K562 (cell line): ENCODE data around the gene AJM1. TPM values are rescaled to one million over a fixed set of nuclear protein-coding genes. Genes with fewer than 3 reads are reported as not detected.

Experiments used
- CREB1 ChIP-seq, 2 experiments: sonication (generic) in 1 of 2; formaldehyde crosslinking in 1 of 2; IDR thresholded peaks; 2 replicates each; pipeline versions ENCODE4 v1.6.1 to v1.8.0; 2012 to 2022; ENCODE audit warnings: inconsistent platforms in 1 of 2, mild to moderate bottlenecking in 1 of 2, missing genetic modification reagents in 1 of 2, moderate library complexity in 1 of 2
- CTBP1 ChIP-seq: fragments of 450-650 bp; IDR thresholded peaks from 2 replicates; pipeline ENCODE4 v1.6.1; 2016; ENCODE audit warnings: borderline replicate concordance
- CXXC5 ChIP-seq: fragments of 250-450 bp; sonication (Bioruptor Pico); IDR thresholded peaks from 2 replicates; pipeline ENCODE4 v1.8.0; 2022; ENCODE audit warnings: inconsistent platforms, mild to moderate bottlenecking, moderate library complexity
- ELF1 ChIP-seq: fragments of 200-800 bp; sonication (Bioruptor generic); IDR thresholded peaks from 2 replicates; pipeline ENCODE4 v1.6.1; 2016; ENCODE audit warnings: missing genetic modification characterization, missing compliant biosample characterization
- ETV5 ChIP-seq: sonication (generic); formaldehyde crosslinking; IDR thresholded peaks from 2 replicates; pipeline ENCODE4 v1.4.0; 2020; ENCODE audit warnings: low read depth, mild to moderate bottlenecking, missing genetic modification reagents
- HNRNPH1 ChIP-seq: fragments of 200-400 bp; formaldehyde crosslinking; optimal IDR thresholded peaks from 2 replicates; pipeline ENCODE3; 2017; ENCODE audit warnings: low read depth, mild to moderate bottlenecking, low read length, moderate library complexity
- KDM2B ChIP-seq: fragments of 250-450 bp; sonication (Bioruptor Pico); IDR thresholded peaks from 2 replicates; pipeline ENCODE4 v1.8.0; 2021; ENCODE audit warnings: mild to moderate bottlenecking, moderate library complexity
- MYC ChIP-seq, 2 experiments: fragments of 250-450 bp in 1 of 2; sonication (Bioruptor Pico) in 1 of 2; IDR thresholded peaks; 2 replicates each; pipeline versions ENCODE4 v1.5.1 to v1.6.1; 2012 to 2021; ENCODE audit warnings: low read depth in 2 of 2, borderline replicate concordance in 1 of 2, improper control_type of control experiment in 1 of 2, low read length in 1 of 2, mild to moderate bottlenecking in 1 of 2, moderate library complexity in 1 of 2
- MYNN ChIP-seq, 2 experiments: sonication (generic); formaldehyde crosslinking in 1 of 2; IDR thresholded peaks; 2 replicates each; pipeline versions ENCODE4 v1.5.0 to v1.6.1; 2016 to 2020; ENCODE audit warnings: antibody characterized with exemption in 1 of 2, missing genetic modification reagents in 1 of 2
- PML ChIP-seq: IDR thresholded peaks from 2 replicates; pipeline ENCODE4 v1.6.1; 2012; ENCODE audit warnings: low read length, inconsistent platforms
- RBFOX2 ChIP-seq: fragments of 200-400 bp; formaldehyde crosslinking; IDR thresholded peaks from 2 replicates; pipeline ENCODE4 v1.6.1; 2017; ENCODE audit warnings: low read depth, mild to moderate bottlenecking, low read length, moderate library complexity
- SUPT5H ChIP-seq: fragments of 450-650 bp; IDR thresholded peaks from 2 replicates; pipeline ENCODE4 v1.6.1; 2016
- TARDBP ChIP-seq: fragments of 450-650 bp; IDR thresholded peaks from 2 replicates; pipeline ENCODE4 v1.6.1; 2016
- ZNF311 ChIP-seq: fragments of 250-450 bp; sonication (Bioruptor Pico); IDR thresholded peaks from 2 replicates; pipeline ENCODE4 v1.4.0; 2020; ENCODE audit warnings: mild to moderate bottlenecking, moderate library complexity
- polyA plus RNA-seq, 8 experiments: library from polyadenylated mRNA; depleted of rRNA in 4 of 8; stranded (reverse) in 5 of 8; unstranded in 3 of 8; fragments of >200 nt; fragmentation: Nextera tagmentation in 2 of 8; fragmentation: Illumina TruSeq in 1 of 8; extraction: Ambion mirVana in 2 of 8; extraction: Trizol in 1 of 8; gene quantifications; 2 replicates each; pipeline versions ENCODE4 v1.2.1 to v1.2.3, GENCODE V29; 2011 to 2014; ENCODE audit warnings: inconsistent platforms in 1 of 8, missing spikeins in 1 of 8
- total RNA-seq, 7 experiments: library from RNA; depleted of rRNA in 6 of 7; stranded (reverse); fragments of >200 nt in 6 of 7; fragmentation: Illumina TruSeq in 2 of 7; extraction: Trizol in 2 of 7; gene quantifications; 2 replicates each; pipeline versions ENCODE4 v1.2.1 to v1.2.3, GENCODE V29; 2011 to 2021; ENCODE audit warnings: low replicate concordance in 1 of 7
- TF ChIP-seq, protein P1 (sequence below): fragments of 450-650 bp; IDR thresholded peaks from 2 replicates; pipeline ENCODE4 v1.6.1; 2016; ENCODE audit warnings: borderline replicate concordance
- TF ChIP-seq, protein P2 (sequence below): sonication (generic); formaldehyde crosslinking; IDR thresholded peaks from 2 replicates; pipeline ENCODE4 v1.8.0; 2022; ENCODE audit warnings: missing genetic modification reagents, mild to moderate bottlenecking, moderate library complexity, borderline replicate concordance
- TF ChIP-seq, protein P3 (sequence below): sonication (generic); formaldehyde crosslinking; IDR thresholded peaks from 2 replicates; pipeline ENCODE4 v1.9.0; 2022; ENCODE audit warnings: mild to moderate bottlenecking, missing genetic modification reagents
- TF ChIP-seq, protein P4 (sequence below), 2 experiments: fragments of 450-650 bp; IDR thresholded peaks; 2 replicates each; pipeline ENCODE4 v1.6.1; 2016
- TF ChIP-seq, protein P5 (sequence below), 2 experiments: fragments of 200-800 bp in 1 of 2; sonication (Bioruptor generic) in 1 of 2; sonication (generic) in 1 of 2; formaldehyde crosslinking in 1 of 2; IDR thresholded peaks in 1 of 2; conservative IDR thresholded peaks in 1 of 2; 2 replicates each; pipeline versions ENCODE4 v1.5.0 to v1.6.1; 2016 to 2020; ENCODE audit warnings: missing compliant biosample characterization in 1 of 2, missing genetic modification characterization in 1 of 2, missing genetic modification reagents in 1 of 2

Gene AJM1
- total and polyA plus RNA-seq, 9 of the 15 experiments (the other 6 are each of a cell fraction or from before 2014, with no cell fraction given): 0.01 to 3.7 (median 0.65) TPM; not detected in 1

DNA sequence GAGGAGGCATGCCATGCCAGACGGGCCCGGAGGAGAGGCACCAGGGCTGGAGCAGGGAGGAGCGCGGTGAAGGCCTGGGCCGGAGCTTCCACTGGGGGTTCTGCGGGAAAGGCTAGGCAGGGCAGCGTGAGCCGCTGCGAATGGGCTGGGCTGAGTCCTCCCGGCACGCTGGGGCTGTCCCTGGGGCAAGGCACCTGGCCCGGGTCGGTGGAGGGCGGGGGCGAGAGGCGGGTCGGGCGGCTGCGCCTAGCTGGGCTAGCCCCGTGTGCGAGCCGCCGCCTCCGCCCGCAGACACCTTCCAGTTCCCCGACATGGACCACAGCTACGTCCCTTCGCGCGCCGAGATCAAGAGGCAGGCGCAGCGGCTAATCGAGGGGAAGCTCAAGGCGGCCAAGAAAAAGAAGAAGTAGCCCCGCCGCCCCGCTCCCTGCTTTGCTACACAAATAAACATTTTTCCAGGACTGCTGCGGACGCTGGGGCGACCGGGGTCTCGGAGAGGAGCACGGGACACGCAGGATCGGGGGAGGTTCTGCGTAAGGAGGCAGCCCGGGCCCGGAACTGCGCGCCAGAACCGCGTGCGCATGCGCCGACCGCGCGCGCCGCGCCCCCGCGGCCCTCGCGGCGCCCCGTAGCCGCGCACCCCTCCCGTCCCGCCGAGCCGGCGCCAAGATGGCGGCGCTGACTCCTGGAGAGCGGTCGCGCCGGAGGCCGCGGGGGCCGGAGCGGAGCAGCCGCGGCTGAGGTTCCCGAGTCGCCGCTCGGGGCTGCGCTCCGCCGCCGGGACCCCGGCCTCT lies 34.8 kb upstream of the AJM1 start, which contains the start of gene RABL6 (continued):
- TF ChIP-seq, protein P1, sequence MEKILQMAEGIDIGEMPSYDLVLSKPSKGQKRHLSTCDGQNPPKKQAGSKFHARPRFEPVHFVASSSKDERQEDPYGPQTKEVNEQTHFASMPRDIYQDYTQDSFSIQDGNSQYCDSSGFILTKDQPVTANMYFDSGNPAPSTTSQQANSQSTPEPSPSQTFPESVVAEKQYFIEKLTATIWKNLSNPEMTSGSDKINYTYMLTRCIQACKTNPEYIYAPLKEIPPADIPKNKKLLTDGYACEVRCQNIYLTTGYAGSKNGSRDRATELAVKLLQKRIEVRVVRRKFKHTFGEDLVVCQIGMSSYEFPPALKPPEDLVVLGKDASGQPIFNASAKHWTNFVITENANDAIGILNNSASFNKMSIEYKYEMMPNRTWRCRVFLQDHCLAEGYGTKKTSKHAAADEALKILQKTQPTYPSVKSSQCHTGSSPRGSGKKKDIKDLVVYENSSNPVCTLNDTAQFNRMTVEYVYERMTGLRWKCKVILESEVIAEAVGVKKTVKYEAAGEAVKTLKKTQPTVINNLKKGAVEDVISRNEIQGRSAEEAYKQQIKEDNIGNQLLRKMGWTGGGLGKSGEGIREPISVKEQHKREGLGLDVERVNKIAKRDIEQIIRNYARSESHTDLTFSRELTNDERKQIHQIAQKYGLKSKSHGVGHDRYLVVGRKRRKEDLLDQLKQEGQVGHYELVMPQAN: peak; percentile 30; the same call in 1 of the 2 replicates
- peak; percentile 41; the same call in 1 of the 2 replicates for TF ChIP-seq CREB1 (IDR thresholded peaks at IDR 0.05)
- peak; percentile 53; the same call in 1 of the 2 replicates for TF ChIP-seq CREB1 (CRISPR knock-in tag; IDR thresholded peaks at IDR 0.05)
- TF ChIP-seq, protein P2, sequence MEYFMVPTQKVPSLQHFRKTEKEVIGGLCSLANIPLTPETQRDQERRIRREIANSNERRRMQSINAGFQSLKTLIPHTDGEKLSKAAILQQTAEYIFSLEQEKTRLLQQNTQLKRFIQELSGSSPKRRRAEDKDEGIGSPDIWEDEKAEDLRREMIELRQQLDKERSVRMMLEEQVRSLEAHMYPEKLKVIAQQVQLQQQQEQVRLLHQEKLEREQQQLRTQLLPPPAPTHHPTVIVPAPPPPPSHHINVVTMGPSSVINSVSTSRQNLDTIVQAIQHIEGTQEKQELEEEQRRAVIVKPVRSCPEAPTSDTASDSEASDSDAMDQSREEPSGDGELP: peak; percentile 57; the same call in 1 of the 2 replicates
- peak; percentile 69; the same call in 1 of the 2 replicates for TF ChIP-seq RBFOX2
- peak; percentile 43; the same call in 1 of the 2 replicates for TF ChIP-seq MYC (IDR thresholded peaks at IDR 0.05; ENCODE audit: low read depth, low read length)
- no peak for TF ChIP-seq MYC (CRISPR knock-in tag; IDR thresholded peaks at IDR 0.05; ENCODE audit: borderline replicate concordance, low read depth)
- TF ChIP-seq KDM2B: 0 out of 2 replicates have a peak, but pooled peaks have one; percentile 48
- TF ChIP-seq MYNN (IDR thresholded peaks at IDR 0.05): no peak
- no peak for TF ChIP-seq MYNN (CRISPR knock-in tag; IDR thresholded peaks at IDR 0.05)
- peak; percentile 98 for TF ChIP-seq CXXC5 (CRISPR knock-in tag)
- TF ChIP-seq, protein P3, sequence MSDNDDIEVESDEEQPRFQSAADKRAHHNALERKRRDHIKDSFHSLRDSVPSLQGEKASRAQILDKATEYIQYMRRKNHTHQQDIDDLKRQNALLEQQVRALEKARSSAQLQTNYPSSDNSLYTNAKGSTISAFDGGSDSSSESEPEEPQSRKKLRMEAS (CRISPR knock-in tag): peak; percentile 53; the same call in 1 of the 2 replicates
- TF ChIP-seq ETV5 (CRISPR knock-in tag): peak; percentile 35; the same call in 1 of the 2 replicates
- TF ChIP-seq HNRNPH1: no peak
- peak; percentile 24; the same call in 1 of the 2 replicates for TF ChIP-seq TARDBP
- TF ChIP-seq ELF1: peak; percentile 78
- TF ChIP-seq SUPT5H: peak; percentile 78
- TF ChIP-seq, protein P4, sequence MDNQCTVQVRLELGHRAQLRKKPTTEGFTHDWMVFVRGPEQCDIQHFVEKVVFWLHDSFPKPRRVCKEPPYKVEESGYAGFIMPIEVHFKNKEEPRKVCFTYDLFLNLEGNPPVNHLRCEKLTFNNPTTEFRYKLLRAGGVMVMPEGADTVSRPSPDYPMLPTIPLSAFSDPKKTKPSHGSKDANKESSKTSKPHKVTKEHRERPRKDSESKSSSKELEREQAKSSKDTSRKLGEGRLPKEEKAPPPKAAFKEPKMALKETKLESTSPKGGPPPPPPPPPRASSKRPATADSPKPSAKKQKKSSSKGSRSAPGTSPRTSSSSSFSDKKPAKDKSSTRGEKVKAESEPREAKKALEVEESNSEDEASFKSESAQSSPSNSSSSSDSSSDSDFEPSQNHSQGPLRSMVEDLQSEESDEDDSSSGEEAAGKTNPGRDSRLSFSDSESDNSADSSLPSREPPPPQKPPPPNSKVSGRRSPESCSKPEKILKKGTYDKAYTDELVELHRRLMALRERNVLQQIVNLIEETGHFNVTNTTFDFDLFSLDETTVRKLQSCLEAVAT (IDR thresholded peaks at IDR 0.05): 0 out of 4 replicates have a peak, but pooled peaks of 1 of the 2 experiments have one; percentile 25
- peak; percentile 30; the same call in 1 of the 2 replicates for TF ChIP-seq PML
- TF ChIP-seq ZNF311 (CRISPR knock-in tag): no peak
- TF ChIP-seq, protein P5, sequence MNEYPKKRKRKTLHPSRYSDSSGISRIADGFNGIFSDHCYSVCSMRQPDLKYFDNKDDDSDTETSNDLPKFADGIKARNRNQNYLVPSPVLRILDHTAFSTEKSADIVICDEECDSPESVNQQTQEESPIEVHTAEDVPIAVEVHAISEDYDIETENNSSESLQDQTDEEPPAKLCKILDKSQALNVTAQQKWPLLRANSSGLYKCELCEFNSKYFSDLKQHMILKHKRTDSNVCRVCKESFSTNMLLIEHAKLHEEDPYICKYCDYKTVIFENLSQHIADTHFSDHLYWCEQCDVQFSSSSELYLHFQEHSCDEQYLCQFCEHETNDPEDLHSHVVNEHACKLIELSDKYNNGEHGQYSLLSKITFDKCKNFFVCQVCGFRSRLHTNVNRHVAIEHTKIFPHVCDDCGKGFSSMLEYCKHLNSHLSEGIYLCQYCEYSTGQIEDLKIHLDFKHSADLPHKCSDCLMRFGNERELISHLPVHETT (CRISPR knock-in tag; conservative IDR thresholded peaks at IDR 0.05 in 1 of 2, IDR thresholded peaks at IDR 0.05 in 1 of 2): peak in 1 of 2 experiments; percentile 84; a peak in 2 of 4 replicates
- peak; percentile 74 for TF ChIP-seq CTBP1
